AG08396 (cell line): Measurements from ENCODE around the gene CREB3L1.

Experiments
- DNase-seq: peaks from one replicate; pipeline ENCODE4 v3.0.0; 2012; ENCODE audit warnings: low spot score, mixed read lengths

The CREB3L1 gene

GRCh38 chr11:46346886-46347636, 69.6 kb downstream of the CREB3L1 start, which contains the start of gene DGKZ:
Gene DGKZ (plus strand): TSS chr11:46347463. CDS start chr11:46347660, 197 bp downstream.
- peak; percentile 98 for DNase-seq

DNA sequence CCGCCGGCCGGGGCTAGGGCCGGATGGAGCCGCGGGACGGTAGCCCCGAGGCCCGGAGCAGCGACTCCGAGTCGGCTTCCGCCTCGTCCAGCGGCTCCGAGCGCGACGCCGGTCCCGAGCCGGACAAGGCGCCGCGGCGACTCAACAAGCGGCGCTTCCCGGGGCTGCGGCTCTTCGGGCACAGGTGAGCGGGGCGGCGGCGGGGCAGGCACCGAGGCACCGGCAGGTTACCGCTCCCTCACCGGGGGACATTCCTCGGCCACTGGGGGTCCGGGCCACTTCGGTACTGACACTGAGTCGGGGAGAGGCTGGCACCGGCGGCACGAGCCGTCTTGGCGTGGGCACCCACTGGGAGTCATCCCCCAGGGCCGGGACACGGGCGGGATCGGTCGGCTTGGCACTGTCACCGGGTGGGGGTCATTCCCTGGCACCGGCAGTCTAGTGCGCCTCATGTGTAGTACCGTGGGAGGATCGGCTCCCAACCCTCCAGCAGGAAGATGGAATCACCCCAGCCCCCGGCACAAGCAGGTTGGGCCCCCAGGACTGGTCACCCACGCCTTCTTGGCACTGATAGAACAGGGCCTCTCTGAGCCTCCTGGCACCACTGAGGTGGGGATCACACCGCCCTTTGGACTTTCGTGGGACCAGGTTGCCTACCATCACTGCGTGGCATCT, 70.3 kb downstream of the CREB3L1 start:
- DNase-seq: no peak

GRCh38 chr11:46348566-46349401, 71.3 kb downstream of the CREB3L1 start:
- no peak for DNase-seq

DNA sequence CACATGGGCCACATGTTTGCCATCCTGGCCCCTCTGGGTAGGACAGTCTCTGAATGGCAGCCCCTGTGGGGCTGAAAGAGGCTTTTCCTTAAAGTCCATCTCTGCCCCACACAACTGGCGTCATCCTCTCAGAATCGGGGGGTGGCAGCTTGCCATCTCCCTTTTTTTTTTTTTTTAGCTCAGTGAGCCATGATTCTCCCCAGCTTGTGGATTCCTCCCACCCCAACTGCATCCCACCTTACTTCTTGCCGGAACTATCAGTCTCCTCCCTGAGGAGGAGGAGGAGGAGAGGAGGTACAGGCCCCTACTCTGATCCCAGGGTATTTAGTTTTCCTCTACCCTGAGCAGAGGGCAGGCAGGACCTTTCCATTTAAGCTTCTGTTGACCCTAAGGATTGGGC, 73.2 kb downstream of the CREB3L1 start:
- DNase-seq: no peak

DNA sequence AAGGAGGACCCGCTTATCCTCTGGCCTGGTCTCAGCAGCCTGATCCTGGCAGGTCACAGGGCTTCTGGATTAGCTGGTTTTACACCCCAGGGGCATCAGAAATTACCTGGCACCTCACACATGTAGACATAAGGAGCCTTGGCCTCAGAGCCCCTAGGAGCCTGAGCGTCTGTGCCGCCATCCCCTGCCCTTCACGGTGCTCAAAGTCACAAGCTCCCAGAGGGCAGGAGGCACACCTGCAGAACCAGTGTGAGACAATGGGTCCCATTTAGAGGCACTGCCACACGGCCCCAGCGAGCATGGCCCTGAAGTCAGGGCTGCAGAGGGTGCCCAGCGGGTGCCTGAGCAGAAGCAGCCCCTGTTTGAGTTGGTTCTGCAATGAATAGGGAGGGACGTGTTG, 73.7 kb downstream of the CREB3L1 start:
- no peak for DNase-seq

GRCh38 chr11:46351606-46352005, 74.1 kb downstream of the CREB3L1 start:
- no peak for DNase-seq

GRCh38 chr11:46352063-46352841, 74.8 kb downstream of the CREB3L1 start:
- peak; percentile 67 for DNase-seq

- DNase-seq: no peak
Observed at GRCh38 chr11:46353698-46354097, 76.2 kb downstream of the CREB3L1 start.

DNA sequence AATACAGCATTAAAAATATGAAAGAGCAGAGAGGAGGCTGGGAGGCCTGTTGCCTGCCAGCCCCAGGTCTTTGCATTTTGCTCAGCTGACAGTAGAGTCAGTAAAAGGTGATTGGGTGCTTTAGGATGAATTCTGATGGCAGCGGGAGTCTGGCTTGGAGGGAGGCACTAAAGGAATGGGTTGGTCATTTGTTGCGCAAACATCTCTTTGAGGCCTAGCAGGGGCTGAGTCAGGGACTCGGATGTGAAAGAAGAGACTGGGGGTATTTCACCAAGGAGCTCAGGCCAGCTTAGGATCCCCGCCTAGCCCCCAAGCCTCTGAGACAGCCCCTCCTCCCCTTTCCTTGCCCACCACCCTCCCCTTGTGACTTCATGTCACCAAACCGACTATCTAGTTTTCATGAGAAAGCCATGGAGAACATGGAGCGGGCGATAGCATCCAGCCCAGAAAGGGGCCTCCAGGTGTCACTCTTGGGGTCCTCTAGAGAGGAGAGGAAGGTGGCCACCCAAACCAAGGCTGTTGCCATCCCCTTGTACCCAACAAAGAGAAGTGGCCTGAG, 79.5 kb downstream of the CREB3L1 start:
- no peak for DNase-seq

DNA sequence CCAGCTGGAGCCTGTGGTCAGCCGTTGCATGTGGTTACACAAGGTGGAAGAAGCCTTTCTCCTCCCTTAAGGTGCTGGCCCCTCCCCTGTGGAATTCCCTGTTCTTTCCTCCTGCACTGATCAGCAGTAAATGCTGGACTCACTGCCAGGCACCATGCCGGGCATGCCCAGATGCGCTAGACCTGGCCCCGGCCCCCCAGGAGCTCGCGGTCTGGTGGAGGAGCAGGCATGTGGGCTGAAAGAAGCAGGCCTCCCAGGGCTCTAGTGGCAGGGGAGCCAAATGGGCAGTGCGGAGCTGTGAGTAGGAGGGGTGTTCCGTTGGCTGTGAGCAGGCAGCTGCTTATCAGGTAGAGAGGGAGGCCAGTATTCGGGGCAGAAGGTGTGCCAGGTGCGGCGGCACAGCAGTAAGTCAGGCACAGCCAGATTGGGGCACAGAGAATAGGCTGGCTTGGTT, 80.0 kb downstream of the CREB3L1 start:
- no peak for DNase-seq

DNA sequence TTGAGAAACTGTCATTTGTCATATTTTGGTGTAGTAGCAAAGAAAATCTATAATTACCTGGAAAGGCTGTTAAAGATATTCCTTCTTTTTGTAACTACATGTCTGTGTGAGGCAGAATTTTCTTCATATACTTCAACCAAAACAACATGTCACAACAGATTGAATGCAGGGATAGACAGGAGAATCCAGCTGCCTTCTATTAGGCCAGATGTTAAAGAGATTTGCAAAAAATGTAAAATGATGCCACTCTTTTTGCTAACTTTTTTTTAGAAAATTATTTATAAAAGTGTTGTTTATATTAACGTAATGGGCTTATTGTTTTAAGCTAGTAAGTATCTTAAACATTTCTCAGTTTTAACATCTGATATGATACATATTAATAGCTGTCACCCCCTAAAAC, 82.5 kb downstream of the CREB3L1 start:
- DNase-seq: no peak

- DNase-seq: no peak
Observed at GRCh38 chr11:46360878-46361277, 83.4 kb downstream of the CREB3L1 start.

DNA sequence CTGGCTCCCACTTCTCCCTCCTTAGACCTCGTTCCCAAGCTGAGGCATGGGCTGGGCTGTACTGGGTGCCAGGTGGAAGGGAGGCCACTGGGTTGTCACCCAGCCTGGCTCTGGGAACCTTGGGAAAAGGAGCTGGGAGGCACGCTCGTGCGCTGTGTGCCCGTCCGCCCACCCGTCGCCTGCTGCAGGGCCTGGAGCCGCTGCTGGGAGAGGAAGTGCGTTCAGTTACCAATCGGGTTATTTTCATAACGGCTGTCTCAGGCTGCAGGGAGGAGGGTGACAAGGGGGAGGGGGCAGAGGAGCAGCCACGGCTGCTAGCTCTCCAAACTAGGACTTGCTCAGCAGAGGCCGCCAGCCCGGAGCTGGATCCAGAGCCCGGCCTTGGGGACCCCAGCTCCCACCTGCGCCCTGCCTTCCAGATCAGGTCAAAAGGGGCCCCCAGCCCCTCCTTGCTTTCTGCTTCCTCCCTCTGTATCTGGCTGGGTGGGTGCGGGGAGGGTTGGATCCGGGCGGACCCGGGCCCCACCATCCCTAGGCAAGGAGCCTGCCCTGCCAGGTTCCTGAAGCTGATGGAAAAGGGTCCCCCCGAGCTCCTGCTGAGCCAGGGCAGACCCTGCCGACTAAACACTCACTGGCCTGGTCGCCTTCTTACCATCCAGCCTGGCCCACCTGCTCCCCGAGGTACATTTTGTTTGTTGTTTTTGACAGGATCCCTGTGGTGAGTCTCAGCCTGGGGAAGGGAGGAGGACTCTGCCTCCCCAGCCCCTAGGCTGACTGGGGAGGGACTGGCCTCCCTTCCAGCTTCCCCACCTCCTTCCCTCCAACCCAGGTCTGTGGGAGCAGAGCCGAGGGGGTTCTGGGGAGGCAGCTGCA, 84.1 kb downstream of the CREB3L1 start:
- DNase-seq: peak; percentile 82

- no peak for DNase-seq
Observed at GRCh38 chr11:46362156-46363030, 84.9 kb downstream of the CREB3L1 start.

DNA sequence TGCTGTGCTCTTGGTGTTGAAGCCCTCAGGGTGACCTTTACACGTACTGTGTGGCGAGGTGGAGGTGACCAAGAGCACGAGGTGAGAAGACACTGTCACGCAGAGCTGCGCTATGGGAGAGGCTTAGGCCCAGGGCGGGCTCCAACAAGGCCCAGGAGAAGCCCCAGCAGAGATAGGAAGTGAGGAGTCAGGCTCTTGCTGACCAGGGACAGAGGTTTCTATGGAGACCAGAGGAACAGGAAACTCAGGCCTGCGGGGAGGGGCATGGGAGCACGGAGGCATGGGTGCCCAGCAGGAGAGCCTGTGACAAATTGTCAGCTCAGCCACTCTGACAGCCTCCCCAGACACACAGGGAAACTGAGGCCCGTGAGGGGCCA, 85.6 kb downstream of the CREB3L1 start:
- DNase-seq: peak; percentile 72

GRCh38 chr11:46363455-46364005, 86.1 kb downstream of the CREB3L1 start:
- peak; percentile 65 for DNase-seq

GRCh38 chr11:46364056-46364455, 86.6 kb downstream of the CREB3L1 start:
- DNase-seq: no peak

- no peak for DNase-seq
Observed at GRCh38 chr11:46364791-46365190, 87.3 kb downstream of the CREB3L1 start.

GRCh38 chr11:46366260-46366659, 88.8 kb downstream of the CREB3L1 start:
- no peak for DNase-seq
